Fibroblast of lung (primary cell): ENCODE results near the gene IL20. TPM values are rescaled to one million over a fixed set of nuclear protein-coding genes. Genes with fewer than 3 reads are reported as not detected.

ENCODE experiments used
- DNase-seq, 2 donors: peaks; one replicate each; pipeline versions ENCODE4 v3.0.0 to v3.0.0-alpha.2; 2010; ENCODE audit warnings: low read depth in 2 of 2
- H2AFZ ChIP-seq: 2 replicates; pipeline ENCODE4 v1.5.1; 2012; ENCODE audit warnings: low read length, control low read depth, inconsistent platforms
- H3K27ac ChIP-seq: 2 replicates; pipeline ENCODE4 v1.5.1; 2011; ENCODE audit warnings: low read length, control low read depth; ENCODE audit not compliant: insufficient read depth
- H3K27me3 ChIP-seq: 2 replicates; pipeline ENCODE4 v1.5.1; 2011; ENCODE audit warnings: mild to moderate bottlenecking, low read length; ENCODE audit not compliant: control insufficient read depth, insufficient read depth
- H3K36me3 ChIP-seq: 2 replicates; pipeline ENCODE4 v1.5.1; 2011; ENCODE audit warnings: low read length; ENCODE audit not compliant: control insufficient read depth, insufficient read depth
- H3K4me1 ChIP-seq: 2 replicates; pipeline ENCODE4 v1.5.1; 2011; ENCODE audit warnings: low read length; ENCODE audit not compliant: control insufficient read depth, insufficient read depth; ENCODE audit errors: extremely low read depth
- H3K4me2 ChIP-seq: 2 replicates; pipeline ENCODE4 v1.5.1; 2011; ENCODE audit warnings: low read length, control low read depth; ENCODE audit not compliant: insufficient read depth; ENCODE audit errors: extremely low read depth
- H3K4me3 ChIP-seq, 4 experiments: fragments of 200-600 bp in 1 of 4; sonication (generic) in 1 of 4; replicated peaks in 1 of 4; 2 replicates each; pipeline ENCODE4 v1.5.1; 2011 to 2016; ENCODE audit warnings: low read length in 4 of 4, low read depth in 3 of 4, mild to moderate bottlenecking in 3 of 4, control low read depth in 2 of 4, inconsistent platforms in 1 of 4, mixed read lengths in 1 of 4; ENCODE audit not compliant: insufficient read depth in 1 of 4; ENCODE audit errors: control extremely low read depth in 1 of 4
- H3K79me2 ChIP-seq: 2 replicates; pipeline ENCODE4 v1.5.1; 2012; ENCODE audit warnings: mild to moderate bottlenecking, low read length, inconsistent platforms; ENCODE audit not compliant: control insufficient read depth, insufficient read depth
- H3K9ac ChIP-seq: 2 replicates; pipeline ENCODE4 v1.5.1; 2011; ENCODE audit warnings: mild to moderate bottlenecking, low read length, control low read depth; ENCODE audit not compliant: insufficient read depth
- H3K9me3 ChIP-seq: 2 replicates; pipeline ENCODE4 v1.5.1; 2012; ENCODE audit warnings: low read depth, low read length; ENCODE audit not compliant: control insufficient read depth, insufficient read depth
- H4K20me1 ChIP-seq: 2 replicates; pipeline ENCODE4 v1.5.1; 2011; ENCODE audit warnings: low read length; ENCODE audit not compliant: control insufficient read depth, insufficient read depth; ENCODE audit errors: extremely low read depth
- EZH2 ChIP-seq: IDR thresholded peaks from 2 replicates; pipeline ENCODE4 v1.5.1; 2012; ENCODE audit warnings: low read length, control low read depth, mild to moderate bottlenecking; ENCODE audit errors: missing control alignments
- polyA plus RNA-seq, 2 donors: library from polyadenylated mRNA; depleted of rRNA in 1 of 2; stranded (reverse) in 1 of 2; unstranded in 1 of 2; fragments of >200 nt; gene quantifications; 2 replicates each; pipeline ENCODE4 v1.2.1, GENCODE V29; 2011 to 2012; ENCODE audit warnings: missing spikeins in 1 of 2
- total RNA-seq: library from RNA; depleted of rRNA; stranded (reverse); fragments of >200 nt; gene quantifications from 2 replicates; pipeline ENCODE4 v1.2.1, GENCODE V29; 2014
- TF ChIP-seq, protein P1 (sequence below), 2 donors: IDR thresholded peaks in 1 of 2; conservative IDR thresholded peaks in 1 of 2; 1 replicate in 1 of 2; 2 replicates in 1 of 2; pipeline ENCODE4 v1.5.1; 2011 to 2012; ENCODE audit warnings: low read length in 2 of 2, control low read depth in 1 of 2, inconsistent platforms in 1 of 2, low read depth in 1 of 2, mild to moderate bottlenecking in 1 of 2

IL20 gene
- total and polyA plus RNA-seq, 2 donors (not counting 1 experiment from before 2014, with no cell fraction given) = not detected

DNA sequence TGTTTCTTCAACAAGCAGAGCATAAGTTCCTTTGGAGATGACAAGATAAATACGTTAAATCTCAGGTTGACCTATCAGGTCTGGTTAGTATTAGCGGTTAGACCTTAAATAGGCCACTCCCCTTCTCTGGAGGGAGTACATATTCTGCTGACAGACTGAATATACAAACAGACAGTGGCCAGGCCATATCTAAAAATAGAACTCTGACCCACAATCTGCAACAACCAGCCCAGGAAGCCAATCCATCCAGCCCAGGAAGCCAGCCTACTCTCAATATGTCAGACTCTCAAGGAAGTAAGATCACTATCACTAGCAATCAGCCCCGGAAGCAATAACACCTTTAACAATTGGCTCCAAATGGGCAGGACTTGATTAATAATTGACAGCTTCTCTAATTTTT is 6.7 kb downstream of the IL20 start:
- no peaks in the 10 kb centered on the region for H3K36me3 ChIP-seq
- no peak overlapping the region for H3K4me2 ChIP-seq
- H3K9me3 ChIP-seq = no peaks in the 10 kb centered on the region
- TF ChIP-seq EZH2 = no peak
- TF ChIP-seq, protein P1, sequence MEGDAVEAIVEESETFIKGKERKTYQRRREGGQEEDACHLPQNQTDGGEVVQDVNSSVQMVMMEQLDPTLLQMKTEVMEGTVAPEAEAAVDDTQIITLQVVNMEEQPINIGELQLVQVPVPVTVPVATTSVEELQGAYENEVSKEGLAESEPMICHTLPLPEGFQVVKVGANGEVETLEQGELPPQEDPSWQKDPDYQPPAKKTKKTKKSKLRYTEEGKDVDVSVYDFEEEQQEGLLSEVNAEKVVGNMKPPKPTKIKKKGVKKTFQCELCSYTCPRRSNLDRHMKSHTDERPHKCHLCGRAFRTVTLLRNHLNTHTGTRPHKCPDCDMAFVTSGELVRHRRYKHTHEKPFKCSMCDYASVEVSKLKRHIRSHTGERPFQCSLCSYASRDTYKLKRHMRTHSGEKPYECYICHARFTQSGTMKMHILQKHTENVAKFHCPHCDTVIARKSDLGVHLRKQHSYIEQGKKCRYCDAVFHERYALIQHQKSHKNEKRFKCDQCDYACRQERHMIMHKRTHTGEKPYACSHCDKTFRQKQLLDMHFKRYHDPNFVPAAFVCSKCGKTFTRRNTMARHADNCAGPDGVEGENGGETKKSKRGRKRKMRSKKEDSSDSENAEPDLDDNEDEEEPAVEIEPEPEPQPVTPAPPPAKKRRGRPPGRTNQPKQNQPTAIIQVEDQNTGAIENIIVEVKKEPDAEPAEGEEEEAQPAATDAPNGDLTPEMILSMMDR (conservative IDR thresholded peaks at IDR 0.05 in 1 of 2, IDR thresholded peaks at IDR 0.05 in 1 of 2; ENCODE audit: low read depth in 1 of 2, low read length in 2 of 2) = no peak
- H4K20me1 ChIP-seq = no peaks in the 10 kb centered on the region
- H3K4me1 ChIP-seq = no peaks in the 10 kb centered on the region
- no peaks in the 10 kb centered on the region for H3K79me2 ChIP-seq
- no peaks in the 10 kb centered on the region for H3K27me3 ChIP-seq
- no peak overlapping the region for H3K27ac ChIP-seq
- no peak overlapping the region for H3K4me3 ChIP-seq
- H2AFZ ChIP-seq = no peak overlapping the region
- no peak for DNase-seq
- no peak overlapping the region for H3K9ac ChIP-seq

DNA sequence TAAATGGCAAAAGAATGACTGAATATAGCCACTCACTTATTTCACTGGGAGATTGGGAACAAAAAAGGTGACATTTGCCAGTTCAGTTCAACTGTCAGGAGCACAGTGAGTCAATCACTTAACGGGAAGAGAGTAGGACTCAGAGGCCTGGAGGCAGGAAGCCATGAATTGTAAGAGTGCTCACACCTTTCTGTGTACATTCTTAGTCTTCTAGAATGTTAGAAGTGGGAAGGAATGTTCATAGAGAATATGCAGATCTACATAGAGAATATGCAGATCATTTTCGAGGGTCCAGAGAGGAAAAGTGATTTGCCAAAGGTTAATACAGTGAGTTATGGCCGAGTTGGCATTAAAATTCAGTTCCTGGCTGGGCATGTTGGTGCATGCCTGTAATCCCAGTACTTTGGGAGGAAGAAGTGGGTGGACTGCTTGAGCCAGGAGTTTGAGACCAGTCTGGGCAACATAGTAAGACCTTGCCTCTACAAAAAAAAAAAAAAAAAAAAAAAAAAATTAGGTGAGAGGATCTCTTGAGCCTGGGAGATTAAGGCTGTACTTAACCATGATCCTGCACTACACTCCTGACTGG is 8.3 kb downstream of the IL20 start:
- no peaks in the 10 kb centered on the region for H3K36me3 ChIP-seq
- no peaks in the 10 kb centered on the region for H3K4me1 ChIP-seq
- H3K79me2 ChIP-seq = no peaks in the 10 kb centered on the region
- H3K4me3 ChIP-seq = no peak overlapping the region
- no peak overlapping the region for H2AFZ ChIP-seq
- no peak for DNase-seq
- no peaks in the 10 kb centered on the region for H4K20me1 ChIP-seq
- H3K27me3 ChIP-seq = no peaks in the 10 kb centered on the region
- H3K9me3 ChIP-seq = no peaks in the 10 kb centered on the region
- H3K4me2 ChIP-seq = no peak overlapping the region
- H3K27ac ChIP-seq = no peak overlapping the region
- no peak overlapping the region for H3K9ac ChIP-seq
- TF ChIP-seq EZH2 = no peak
- TF ChIP-seq, protein P1 (conservative IDR thresholded peaks at IDR 0.05 in 1 of 2, IDR thresholded peaks at IDR 0.05 in 1 of 2; ENCODE audit: low read depth in 1 of 2, low read length in 2 of 2) = no peak

DNA sequence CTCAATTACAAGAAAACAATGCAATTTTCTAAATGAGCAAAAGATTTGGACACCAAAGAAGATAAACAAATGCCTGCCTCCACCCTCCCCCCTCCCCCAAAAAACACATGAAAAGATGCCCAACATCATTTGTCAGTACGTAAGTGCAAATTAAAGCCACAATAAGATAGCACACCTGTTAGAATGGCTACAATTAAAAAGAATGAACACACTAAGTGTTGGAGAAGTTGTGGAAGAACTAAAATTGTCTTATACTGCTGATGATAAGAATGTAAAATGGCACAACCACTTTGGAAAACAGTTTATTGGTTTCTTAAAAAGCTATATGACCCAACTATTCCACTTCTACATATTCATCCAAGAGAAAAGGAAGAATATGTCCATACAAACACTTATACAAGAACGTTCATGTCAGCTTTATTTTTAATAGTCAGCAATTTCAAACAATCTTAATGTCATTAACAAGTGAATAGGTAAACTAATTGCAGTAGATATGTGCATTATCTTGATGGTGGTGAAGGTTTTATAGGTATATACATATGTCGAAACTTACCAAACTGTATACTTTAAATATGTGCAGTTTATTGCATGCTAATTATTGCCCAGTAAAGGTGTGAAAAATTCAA is 10.4 kb downstream of the IL20 start:
- Histone ChIP-seq H4K20me1 (no peaks in the 10 kb centered on the region), H3K79me2 (no peaks in the 10 kb centered on the region), H3K4me2 (no peak overlapping the region), H3K36me3 (no peaks in the 10 kb centered on the region), H3K4me1 (no peaks in the 10 kb centered on the region), H3K27ac (no peak overlapping the region), H3K9me3 (no peaks in the 10 kb centered on the region), H2AFZ (no peak overlapping the region), H3K4me3 (no peak overlapping the region), H3K9ac (no peak overlapping the region), H3K27me3 (no peaks in the 10 kb centered on the region)
- no peak for DNase-seq
- no peak for TF ChIP-seq EZH2
- TF ChIP-seq, protein P1 (conservative IDR thresholded peaks at IDR 0.05 in 1 of 2, IDR thresholded peaks at IDR 0.05 in 1 of 2; ENCODE audit: low read depth in 1 of 2, low read length in 2 of 2) = no peak
